GM20000 (cell line): Measurements from ENCODE around the gene TMEM170A.
A peak's percentile ranks its signal among the peaks of the same experiment; 100 is the strongest.

Experiments
- DNase-seq: peaks from one replicate; pipeline ENCODE4 v3.0.0; 2012; ENCODE audit warnings: low spot score
- CTCF ChIP-seq: IDR thresholded peaks from 2 replicates; pipeline ENCODE4 v1.5.1; 2012; ENCODE audit warnings: mild to moderate bottlenecking, control low read depth; ENCODE audit errors: extremely low read depth, missing control alignments

The TMEM170A gene

GRCh38 chr16:75486014-75486675 is 21.7 kb upstream of the TMEM170A start:
- DNase-seq: peak; percentile 12
- no peak for TF ChIP-seq CTCF

- peak; percentile 23 for DNase-seq
- TF ChIP-seq CTCF: no peak
Observed at GRCh38 chr16:75485230-75486013, 20.9 kb upstream of the TMEM170A start.

- TF ChIP-seq CTCF: no peak
- DNase-seq: no peak
Observed at GRCh38 chr16:75483222-75483621, 18.7 kb upstream of the TMEM170A start.

- no peak for TF ChIP-seq CTCF
- DNase-seq: no peak
Observed at GRCh38 chr16:75482434-75483205, 18.1 kb upstream of the TMEM170A start.

GRCh38 chr16:75481475-75481874 is 17.0 kb upstream of the TMEM170A start:
- no peak for TF ChIP-seq CTCF

GRCh38 chr16:75479421-75479990 is 15.0 kb upstream of the TMEM170A start:
- TF ChIP-seq CTCF: no peak
- peak; percentile 10 for DNase-seq

More at GRCh38 chr16:75481475-75481874, 17.0 kb upstream of the TMEM170A start:
- no peak for DNase-seq
